Neural cell (in vitro differentiated cells): ENCODE data around the gene TBC1D9B. TPM values are rescaled to one million over a fixed set of nuclear protein-coding genes. Genes with fewer than 3 reads are reported as not detected.

ENCODE experiments used
- H2AFZ ChIP-seq: fragments of 200-600, 300-800 bp; sonication (generic), shearing (Covaris generic); 2 replicates; pipeline ENCODE4 v1.6.0; 2014; ENCODE audit warnings: low read depth, mild to moderate bottlenecking, antibody characterized with exemption, low read length, moderate library complexity
- H3F3A ChIP-seq: fragments of 200-600 bp; shearing (Covaris generic); 2 replicates; pipeline ENCODE4 v1.6.1; 2016; ENCODE audit warnings: mild to moderate bottlenecking, moderate library complexity, mixed read lengths, antibody characterized with exemption, low read length; ENCODE audit not compliant: insufficient read depth, poor library complexity, severe bottlenecking
- H3K27ac ChIP-seq: fragments of 200-600, 300-800 bp; sonication (generic), shearing (Covaris generic); 2 replicates; pipeline ENCODE4 v1.5.1; 2014; ENCODE audit warnings: mild to moderate bottlenecking, low read length, moderate library complexity
- H3K27me3 ChIP-seq: fragments of 300-800, 200-600 bp; sonication (generic), shearing (Covaris generic); 2 replicates; pipeline ENCODE4 v1.6.0; 2014; ENCODE audit warnings: mild to moderate bottlenecking, low read depth, low read length, moderate library complexity; ENCODE audit not compliant: insufficient read depth
- H3K36me3 ChIP-seq: fragments of 300-800, 200-600 bp; sonication (generic), shearing (Covaris generic); 2 replicates; pipeline ENCODE4 v1.5.1; 2014; ENCODE audit warnings: mild to moderate bottlenecking, antibody characterized with exemption, low read length, moderate library complexity; ENCODE audit not compliant: insufficient read depth
- H3K4me2 ChIP-seq: fragments of 300-800, 200-600 bp; sonication (generic), shearing (Covaris generic); 2 replicates; pipeline ENCODE4 v1.6.0; 2014; ENCODE audit warnings: mild to moderate bottlenecking, low read length
- H3K4me3 ChIP-seq: fragments of 300-800, 200-600 bp; sonication (generic), shearing (Covaris generic); 2 replicates; pipeline ENCODE4 v1.5.1; 2014; ENCODE audit warnings: mild to moderate bottlenecking, low read length, moderate library complexity
- H3K79me2 ChIP-seq: fragments of 200-600 bp; shearing (Covaris generic); replicated peaks from 2 replicates; pipeline ENCODE4 v1.6.0; 2014; ENCODE audit warnings: mild to moderate bottlenecking, low read length, moderate library complexity; ENCODE audit not compliant: insufficient read depth
- H3K9ac ChIP-seq: fragments of 300-800, 200-600 bp; sonication (generic), shearing (Covaris generic); 2 replicates; pipeline ENCODE4 v1.6.1; 2016; ENCODE audit warnings: mild to moderate bottlenecking, low read length, mixed read lengths
- H3K9me2 ChIP-seq: fragments of 200-600 bp; shearing (Covaris generic); 2 replicates; pipeline ENCODE4 v1.6.1; 2016; ENCODE audit warnings: mild to moderate bottlenecking, low read length, mixed read lengths; ENCODE audit not compliant: insufficient read depth
- H3K9me3 ChIP-seq: fragments of 200-600, 300-800 bp; sonication (generic), shearing (Covaris generic); 2 replicates; pipeline ENCODE4 v1.6.1; 2016; ENCODE audit warnings: mild to moderate bottlenecking, mixed run types, low read length, moderate library complexity, mixed read lengths
- H4K20me1 ChIP-seq: fragments of 200-600 bp; shearing (Covaris generic); 2 replicates; pipeline ENCODE4 v1.6.1; 2016; ENCODE audit warnings: mild to moderate bottlenecking, mixed run types; ENCODE audit not compliant: insufficient read depth
- CTCF ChIP-seq: fragments of 450-650 bp; IDR thresholded peaks from 2 replicates; pipeline ENCODE4 v1.5.1; 2014; ENCODE audit warnings: antibody characterized with exemption, mild to moderate bottlenecking, moderate library complexity; ENCODE audit not compliant: poor library complexity, severe bottlenecking
- EP300 ChIP-seq: fragments of 450-650 bp; conservative IDR thresholded peaks from 2 replicates; pipeline ENCODE4 v1.6.1; 2014; ENCODE audit warnings: antibody characterized with exemption, mild to moderate bottlenecking, moderate library complexity; ENCODE audit not compliant: poor library complexity, severe bottlenecking
- EZH2 ChIP-seq: fragments of 200-600, 300-800 bp; shearing (Covaris generic), sonication (generic); IDR thresholded peaks from 2 replicates; pipeline ENCODE4 v1.6.1; 2014; ENCODE audit warnings: antibody characterized with exemption, low read length, borderline replicate concordance, mild to moderate bottlenecking; ENCODE audit not compliant: insufficient read depth, poor library complexity, severe bottlenecking
- MXI1 ChIP-seq: fragments of 450-650 bp; conservative IDR thresholded peaks from 2 replicates; pipeline ENCODE4 v1.6.1; 2014; ENCODE audit warnings: antibody characterized with exemption, mild to moderate bottlenecking; ENCODE audit not compliant: poor library complexity, severe bottlenecking
- POLR2AphosphoS5 ChIP-seq: IDR thresholded peaks from 2 replicates; pipeline ENCODE4 v1.6.1; 2012
- RAD21 ChIP-seq: fragments of 450-650 bp; conservative IDR thresholded peaks from 2 replicates; pipeline ENCODE4 v1.6.1; 2014; ENCODE audit warnings: antibody characterized with exemption, mild to moderate bottlenecking, moderate library complexity
- REST ChIP-seq: IDR thresholded peaks from 2 replicates; pipeline ENCODE4 v1.6.1; 2012; ENCODE audit warnings: borderline replicate concordance
- SMC3 ChIP-seq: fragments of 450-650 bp; conservative IDR thresholded peaks from 2 replicates; pipeline ENCODE4 v1.6.1; 2014; ENCODE audit warnings: antibody characterized with exemption, mild to moderate bottlenecking, moderate library complexity; ENCODE audit not compliant: poor library complexity
- TAF1 ChIP-seq: IDR thresholded peaks from 2 replicates; pipeline ENCODE4 v1.6.1; 2012; ENCODE audit warnings: low read depth
- polyA plus RNA-seq: library from polyadenylated mRNA; depleted of rRNA; stranded (reverse); fragments of >200 nt; gene quantifications from 2 replicates; pipeline ENCODE4 v1.2.3, GENCODE V29; 2014

The TBC1D9B gene
- polyA plus RNA-seq, 1 donor from 2014 or later: 50.7 TPM

GRCh38 chr5:179828756-179829421 is 78.8 kb downstream of the TBC1D9B start:
- Histone ChIP-seq H3K4me3 (no peak overlapping the region), H3K79me2 (no peaks in the 10 kb centered on the region), H3K27ac (no peak overlapping the region), H3F3A (no peaks in the 10 kb centered on the region), H3K27me3 (no peaks in the 10 kb centered on the region), H3K9ac (no peak overlapping the region), H3K36me3 (peaks cover 7% of the 10 kb centered on the region), H3K9me2 (no peaks in the 10 kb centered on the region), H3K9me3 (no peaks in the 10 kb centered on the region), H2AFZ (no peak overlapping the region), H4K20me1 (no peaks in the 10 kb centered on the region), H3K4me2 (no peak overlapping the region)
- TF ChIP-seq EP300 (no peak), RAD21 (no peak), SMC3 (no peak), EZH2 (no peak), TAF1 (no peak), REST (no peak), CTCF (no peak), MXI1 (no peak), POLR2AphosphoS5 (no peak)

GRCh38 chr5:179827680-179828079 is 80.0 kb downstream of the TBC1D9B start:
- Histone ChIP-seq H3K9ac (no peak overlapping the region), H3K9me2 (no peaks in the 10 kb centered on the region), H3F3A (no peaks in the 10 kb centered on the region), H2AFZ (no peak overlapping the region), H4K20me1 (no peaks in the 10 kb centered on the region), H3K27me3 (no peaks in the 10 kb centered on the region), H3K4me2 (no peak overlapping the region), H3K9me3 (no peaks in the 10 kb centered on the region), H3K36me3 (peaks cover 7% of the 10 kb centered on the region), H3K27ac (no peak overlapping the region), H3K79me2 (peaks cover 4% of the 10 kb centered on the region), H3K4me3 (no peak overlapping the region)
- no peak for TF ChIP-seq SMC3
- TF ChIP-seq MXI1: no peak
- no peak for TF ChIP-seq CTCF
- TF ChIP-seq TAF1: no peak
- no peak for TF ChIP-seq RAD21
- no peak for TF ChIP-seq REST
- no peak for TF ChIP-seq POLR2AphosphoS5
- no peak for TF ChIP-seq EZH2
- no peak for TF ChIP-seq EP300
